HG02840 (cell line): Measurements from ENCODE around the gene TEDC1.

Experiments
- ATAC-seq: cut with Tn5 transposase; IDR thresholded peaks from one replicate; pipeline ENCODE4 v1.9.1; 2021; ENCODE audit warnings: mild to moderate bottlenecking, moderate library complexity, moderate number of reproducible peaks; ENCODE audit not compliant: unreplicated experiment, low FRiP score

The TEDC1 gene

DNA sequence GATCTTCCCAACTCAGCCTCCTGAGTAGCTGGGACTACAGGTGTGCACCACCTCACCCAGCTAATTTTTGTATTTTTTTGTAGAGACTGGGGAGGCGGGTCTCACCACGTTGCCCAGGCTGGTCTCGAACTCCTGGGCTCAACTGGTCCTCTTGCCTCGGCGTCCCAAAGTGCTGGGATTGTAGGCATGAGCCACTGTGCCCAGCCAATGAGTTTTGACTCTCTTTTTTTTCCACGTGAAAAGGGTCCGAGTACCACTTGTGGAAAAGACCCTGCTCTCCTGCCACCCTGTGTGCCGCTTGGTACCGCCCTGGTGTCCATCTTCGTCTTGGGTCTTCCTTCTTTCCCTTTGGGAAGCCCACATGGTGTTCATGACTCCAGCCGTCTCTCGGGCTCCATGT is 17.6 kb downstream of the TEDC1 start:
- ATAC-seq = no peak

DNA sequence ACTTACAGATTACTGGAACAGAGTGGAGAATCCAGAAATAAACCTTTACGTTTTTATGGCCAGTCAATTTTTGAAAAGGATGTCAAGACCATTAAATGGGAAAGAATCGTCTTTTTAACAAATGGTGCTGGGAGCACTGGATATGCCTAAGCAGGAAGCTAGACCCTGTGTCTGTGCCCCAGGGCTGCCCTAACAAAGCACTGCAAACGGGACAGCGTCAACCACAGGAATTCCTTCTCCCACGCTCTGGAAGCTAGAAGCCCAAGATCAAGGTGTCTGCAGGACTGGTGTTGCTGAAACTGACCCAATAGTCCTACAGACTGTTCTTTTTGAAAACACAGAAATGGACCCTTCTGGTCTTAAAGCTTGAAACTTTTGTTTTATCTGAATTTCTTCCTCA is 26.1 kb downstream of the TEDC1 start:
- no peak for ATAC-seq

DNA sequence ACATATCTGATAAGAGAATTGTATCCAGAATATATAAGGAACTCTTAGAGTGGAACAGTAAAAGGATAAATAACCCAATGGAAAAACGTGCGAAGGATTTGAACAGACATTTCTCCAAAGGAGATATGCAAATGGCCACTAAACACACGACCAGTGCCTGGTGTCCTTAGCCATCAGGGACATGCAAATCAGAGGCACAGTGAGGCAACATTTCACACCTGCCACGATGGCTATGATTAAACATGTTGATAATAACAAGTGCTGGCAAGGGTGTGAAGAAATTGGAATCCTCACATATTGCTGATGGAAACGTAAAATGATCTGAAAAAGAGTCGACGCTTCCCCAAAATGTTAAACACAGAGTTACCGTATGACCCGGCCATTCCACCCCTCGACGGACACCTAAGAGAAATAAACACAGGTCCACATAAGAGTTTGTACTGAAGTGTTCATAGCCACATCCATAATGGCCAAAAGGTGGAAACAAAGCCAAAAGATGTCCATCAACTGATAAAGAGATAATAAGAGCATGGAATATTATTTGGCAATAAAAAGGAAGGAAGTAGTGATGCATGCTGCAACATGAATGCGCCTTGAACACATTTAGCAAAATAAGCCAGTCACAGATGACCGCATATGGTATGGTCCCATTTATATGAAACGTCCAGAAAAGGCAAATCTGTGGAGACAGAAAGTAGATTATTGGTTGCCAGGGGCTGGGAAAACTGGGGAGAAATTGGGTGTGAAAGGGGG is 29.1 kb downstream of the TEDC1 start:
- no peak for ATAC-seq

DNA sequence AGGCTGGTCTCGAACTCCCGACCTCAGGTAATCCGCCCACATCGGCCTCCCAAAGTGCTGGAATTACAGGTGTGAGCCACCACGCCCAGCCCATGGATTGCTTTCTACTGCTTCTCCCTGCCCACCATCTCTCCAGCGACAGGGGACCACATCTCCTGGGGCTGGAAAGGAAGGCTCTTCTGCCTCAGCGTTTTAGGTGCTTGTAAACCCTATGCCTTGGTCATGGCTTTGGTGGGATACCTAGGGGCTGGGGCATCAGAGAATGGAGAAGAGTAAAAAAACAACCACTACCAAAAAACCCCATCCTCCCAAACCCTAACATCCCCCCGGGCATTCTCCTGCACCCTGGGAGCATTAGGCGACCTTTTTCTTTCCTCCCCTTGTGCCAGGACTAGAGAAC is 34.3 kb downstream of the TEDC1 start:
- ATAC-seq = no peak

DNA sequence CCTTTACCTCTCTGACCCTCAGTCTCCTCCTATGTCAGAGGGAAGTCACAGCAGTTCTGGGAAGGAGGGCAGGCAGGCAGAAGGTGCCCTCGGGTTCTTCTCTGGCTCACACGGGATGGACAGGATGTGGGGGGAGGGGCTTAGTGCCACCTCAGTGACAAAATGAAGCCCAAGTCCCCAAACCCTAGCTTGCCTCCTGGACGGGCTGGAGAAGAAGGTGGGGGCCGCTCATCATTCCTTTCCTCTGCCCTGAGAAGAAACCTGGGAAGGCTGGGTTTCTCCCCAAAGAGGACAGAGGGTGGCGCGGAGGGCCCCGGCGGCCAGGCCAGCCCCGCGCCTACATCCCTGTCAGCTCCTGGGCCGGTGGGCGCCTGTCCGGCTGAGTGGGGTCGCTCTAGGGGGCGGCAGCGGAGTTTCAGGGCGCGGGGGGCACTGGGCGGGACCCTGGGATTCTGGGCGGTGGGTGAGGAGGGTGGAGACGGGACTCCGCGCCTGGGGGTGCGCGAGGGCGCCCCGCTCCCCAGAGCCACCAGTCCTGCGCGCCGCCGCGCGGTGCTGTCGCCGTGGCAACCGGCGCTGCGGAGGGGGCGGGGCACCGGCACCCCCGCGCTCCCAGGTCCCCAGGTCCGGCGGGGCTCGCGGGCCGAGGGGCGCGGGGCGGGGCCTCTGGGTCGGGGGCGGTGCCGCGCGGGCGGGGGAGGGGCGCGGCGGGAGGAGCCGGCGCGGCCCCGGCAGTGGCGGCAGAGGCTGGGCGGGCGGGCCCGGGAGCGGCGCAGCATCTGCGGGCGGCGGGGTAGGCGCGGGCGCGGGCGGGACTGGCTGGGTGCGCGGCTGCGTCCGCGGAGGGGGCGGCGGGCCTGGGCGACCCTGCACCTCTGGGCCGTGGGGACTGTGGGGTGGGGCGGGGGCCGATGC is 35.1 kb downstream of the TEDC1 start, which contains the start of gene TMEM121:
TSS of gene TMEM121 (plus strand) at position 723 of the 915 bp plus-strand sequence. CDS start 2,252 bp downstream, outside the sequence.
- ATAC-seq = no peak

DNA sequence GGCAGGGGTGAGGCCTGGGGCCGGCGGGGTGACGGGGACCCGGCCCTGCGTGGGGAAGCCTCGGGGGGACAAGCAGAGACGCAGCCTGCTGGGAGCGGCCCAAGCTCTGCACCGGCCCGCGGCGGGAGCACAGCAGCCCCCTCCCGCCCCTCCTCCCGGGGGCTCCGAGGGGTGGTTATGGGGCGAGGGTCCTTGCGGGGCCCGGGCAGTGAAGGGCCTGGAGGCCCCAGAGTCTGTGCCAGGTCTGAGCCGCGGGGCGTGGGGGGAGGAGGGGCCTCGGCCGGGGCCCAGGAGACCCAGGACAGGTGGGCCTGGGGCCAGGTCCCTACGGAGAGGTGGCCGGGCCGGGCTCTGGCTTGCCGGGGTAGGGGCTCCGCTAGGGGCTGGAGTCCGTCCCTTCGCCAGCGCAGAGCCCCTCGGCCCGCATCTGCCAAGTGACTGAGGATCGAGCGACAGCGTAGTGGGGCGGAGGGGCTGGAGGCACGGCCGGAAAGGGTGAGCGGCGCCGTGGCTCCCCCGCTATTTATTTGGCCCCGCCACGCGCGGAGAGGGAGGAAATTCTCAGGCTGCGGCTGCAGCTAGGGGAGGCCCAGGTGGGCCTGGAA is 35.8 kb downstream of the TEDC1 start:
- no peak for ATAC-seq

DNA sequence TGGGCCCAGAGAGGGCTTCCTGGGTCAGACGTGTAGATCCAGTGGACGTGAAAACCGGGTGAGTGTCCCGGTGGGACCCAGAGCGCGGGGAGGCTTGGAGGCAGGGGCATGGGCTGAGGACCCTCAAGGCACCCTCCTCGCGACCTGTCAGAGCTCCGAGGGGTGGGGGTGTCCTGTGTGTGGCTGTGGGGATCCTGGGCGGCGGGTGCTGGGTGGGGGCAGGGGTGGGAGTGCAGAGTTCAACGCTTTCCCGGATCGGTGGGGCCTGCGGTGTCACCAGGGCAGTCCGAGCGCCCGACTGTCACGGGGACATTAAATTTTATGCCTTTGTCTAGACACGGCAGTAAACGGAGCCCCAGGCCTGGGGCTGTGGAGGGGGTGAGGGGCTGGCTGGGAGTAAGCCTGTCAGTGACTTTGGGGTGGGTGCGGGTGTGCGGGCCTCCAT is 36.4 kb downstream of the TEDC1 start:
- no peak for ATAC-seq

DNA sequence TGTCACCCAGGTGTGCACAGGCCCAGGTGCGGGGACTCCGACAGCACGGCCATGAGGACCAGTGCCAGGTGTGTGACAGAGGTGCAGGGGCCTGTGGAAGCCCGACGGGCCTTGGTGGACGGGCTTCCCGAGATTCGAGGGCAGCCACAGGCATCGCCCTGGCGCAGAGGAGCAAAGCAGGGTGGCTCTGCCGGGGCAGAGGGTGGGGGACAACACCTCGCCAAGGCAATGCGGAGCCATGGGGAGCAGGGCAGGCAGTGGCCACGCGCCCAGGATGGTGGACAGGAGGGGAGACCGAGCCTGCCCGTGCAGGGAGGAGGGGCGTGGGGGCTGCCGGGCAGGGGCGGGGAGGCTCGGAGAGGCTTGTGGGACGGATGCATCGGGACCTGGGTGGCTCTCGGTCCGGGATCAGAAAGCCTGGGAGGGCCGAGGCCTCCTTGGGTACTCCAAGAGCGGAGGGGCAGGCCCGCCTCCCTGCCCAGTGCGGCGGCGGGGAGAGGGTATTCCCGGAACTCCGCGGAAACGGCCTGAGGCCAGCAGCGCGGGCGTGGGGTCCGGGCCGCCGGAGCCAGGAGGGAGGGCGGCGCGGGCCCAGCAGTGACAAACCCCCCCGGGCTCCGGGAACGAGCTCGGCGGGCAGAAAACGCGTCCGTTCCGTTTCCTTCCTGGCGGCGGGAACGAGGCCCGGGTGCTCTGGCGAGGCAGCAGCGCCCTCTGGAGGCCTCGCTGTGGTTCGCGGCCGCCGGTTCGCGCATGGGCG is 37.0 kb downstream of the TEDC1 start:
- ATAC-seq = no peak

DNA sequence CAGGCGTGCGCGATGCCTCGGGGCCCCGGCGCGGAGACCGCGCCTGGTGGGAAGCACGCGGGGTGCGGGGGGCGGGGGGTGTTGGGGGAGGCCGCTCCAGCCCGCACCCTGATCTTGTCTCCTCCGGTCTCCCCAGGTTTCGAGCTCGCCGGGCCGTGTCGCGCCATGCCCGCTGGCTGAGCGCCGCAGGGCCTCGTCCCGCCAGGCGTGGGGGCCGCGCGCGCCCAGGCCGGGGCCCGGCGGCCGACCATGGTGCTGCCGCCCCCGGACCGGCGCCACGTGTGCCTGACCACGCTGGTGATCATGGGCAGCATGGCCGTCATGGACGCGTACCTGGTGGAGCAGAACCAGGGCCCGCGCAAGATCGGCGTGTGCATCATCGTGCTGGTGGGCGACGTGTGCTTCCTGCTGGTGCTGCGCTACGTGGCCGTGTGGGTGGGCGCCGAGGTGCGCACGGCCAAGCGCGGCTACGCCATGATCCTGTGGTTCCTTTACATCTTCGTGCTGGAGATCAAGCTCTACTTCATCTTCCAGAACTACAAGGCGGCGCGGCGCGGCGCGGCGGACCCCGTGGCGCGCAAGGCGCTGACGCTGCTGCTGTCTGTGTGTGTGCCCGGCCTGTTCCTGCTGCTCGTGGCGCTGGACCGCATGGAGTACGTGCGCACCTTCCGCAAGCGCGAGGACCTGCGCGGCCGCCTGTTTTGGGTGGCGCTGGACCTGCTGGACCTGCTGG is 37.7 kb downstream of the TEDC1 start:
- no peak for ATAC-seq

DNA sequence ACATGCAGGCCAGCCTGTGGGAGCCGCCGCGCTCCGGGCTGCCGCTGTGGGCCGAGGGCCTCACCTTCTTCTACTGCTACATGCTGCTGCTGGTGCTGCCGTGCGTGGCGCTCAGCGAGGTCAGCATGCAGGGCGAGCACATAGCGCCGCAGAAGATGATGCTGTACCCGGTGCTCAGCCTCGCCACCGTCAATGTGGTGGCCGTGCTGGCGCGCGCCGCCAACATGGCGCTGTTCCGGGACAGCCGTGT is 38.2 kb downstream of the TEDC1 start:
- ATAC-seq = no peak

DNA sequence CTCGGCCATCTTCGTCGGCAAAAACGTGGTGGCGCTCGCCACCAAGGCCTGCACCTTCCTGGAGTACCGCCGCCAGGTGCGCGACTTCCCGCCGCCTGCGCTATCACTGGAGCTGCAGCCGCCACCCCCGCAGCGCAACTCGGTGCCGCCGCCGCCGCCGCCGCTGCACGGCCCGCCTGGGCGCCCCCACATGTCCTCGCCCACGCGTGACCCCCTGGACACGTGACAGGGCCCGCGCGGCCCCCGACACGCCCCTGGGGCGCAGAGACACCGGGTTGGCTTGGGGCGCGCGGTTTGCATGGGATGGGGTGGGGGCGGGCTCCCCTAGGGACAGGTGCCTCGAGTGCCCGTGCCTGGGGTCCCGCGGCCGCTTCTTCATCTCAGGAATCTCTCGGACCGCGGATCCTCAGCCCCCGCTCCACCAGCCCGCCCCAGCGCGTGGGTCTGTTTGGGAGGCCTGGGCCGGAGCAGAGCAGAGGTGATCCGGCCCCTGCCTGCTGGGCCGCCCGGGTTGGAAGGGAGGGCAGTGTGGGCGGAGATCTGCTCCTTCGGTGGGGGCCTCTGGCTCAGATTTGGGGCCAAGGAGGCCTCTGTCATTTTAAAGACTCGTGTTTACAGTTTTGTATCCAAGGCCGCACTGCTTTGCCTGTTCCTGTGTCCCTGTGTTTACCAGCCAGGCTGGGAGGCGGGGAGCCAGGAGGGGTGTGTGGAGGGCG is 38.7 kb downstream of the TEDC1 start:
- ATAC-seq = no peak

DNA sequence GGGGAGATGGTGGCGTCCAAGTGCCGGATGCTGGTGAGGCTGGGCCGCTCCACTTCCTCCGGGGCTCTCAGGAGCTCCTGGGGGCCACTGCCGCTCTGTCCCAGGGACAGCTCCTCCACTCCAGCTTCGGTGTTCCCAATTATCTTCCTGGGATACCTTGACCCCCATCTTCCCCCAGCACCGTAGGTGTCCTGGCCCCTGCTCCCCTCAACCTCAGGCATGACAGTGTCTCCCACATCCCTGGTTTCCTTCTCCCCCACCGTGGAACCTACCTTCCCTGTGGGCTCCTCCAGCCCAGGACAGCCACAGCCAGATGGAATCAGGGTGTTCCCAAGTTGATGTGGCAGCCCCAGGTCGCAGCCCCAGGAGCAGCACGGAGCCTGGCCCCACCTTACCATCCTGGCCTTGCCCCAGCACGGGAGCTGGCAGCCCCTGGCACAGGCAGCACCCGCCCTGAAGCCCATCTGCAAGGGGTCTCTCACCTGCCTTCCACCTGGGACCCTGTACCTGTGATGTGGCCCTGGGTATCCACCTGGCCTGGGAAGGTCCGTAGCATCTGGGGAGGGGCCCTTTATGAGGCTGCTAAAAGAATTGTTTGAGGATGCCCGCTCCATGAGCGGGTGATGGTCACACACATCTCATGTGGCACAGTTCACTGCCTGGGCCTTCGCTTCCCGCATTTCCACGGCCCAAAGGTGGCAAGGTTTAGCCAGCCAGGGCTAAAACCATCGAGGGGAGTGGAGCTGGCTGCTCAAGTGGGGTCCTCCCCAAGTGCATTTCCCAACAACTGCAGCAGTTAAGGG is 39.4 kb downstream of the TEDC1 start:
- no peak for ATAC-seq

DNA sequence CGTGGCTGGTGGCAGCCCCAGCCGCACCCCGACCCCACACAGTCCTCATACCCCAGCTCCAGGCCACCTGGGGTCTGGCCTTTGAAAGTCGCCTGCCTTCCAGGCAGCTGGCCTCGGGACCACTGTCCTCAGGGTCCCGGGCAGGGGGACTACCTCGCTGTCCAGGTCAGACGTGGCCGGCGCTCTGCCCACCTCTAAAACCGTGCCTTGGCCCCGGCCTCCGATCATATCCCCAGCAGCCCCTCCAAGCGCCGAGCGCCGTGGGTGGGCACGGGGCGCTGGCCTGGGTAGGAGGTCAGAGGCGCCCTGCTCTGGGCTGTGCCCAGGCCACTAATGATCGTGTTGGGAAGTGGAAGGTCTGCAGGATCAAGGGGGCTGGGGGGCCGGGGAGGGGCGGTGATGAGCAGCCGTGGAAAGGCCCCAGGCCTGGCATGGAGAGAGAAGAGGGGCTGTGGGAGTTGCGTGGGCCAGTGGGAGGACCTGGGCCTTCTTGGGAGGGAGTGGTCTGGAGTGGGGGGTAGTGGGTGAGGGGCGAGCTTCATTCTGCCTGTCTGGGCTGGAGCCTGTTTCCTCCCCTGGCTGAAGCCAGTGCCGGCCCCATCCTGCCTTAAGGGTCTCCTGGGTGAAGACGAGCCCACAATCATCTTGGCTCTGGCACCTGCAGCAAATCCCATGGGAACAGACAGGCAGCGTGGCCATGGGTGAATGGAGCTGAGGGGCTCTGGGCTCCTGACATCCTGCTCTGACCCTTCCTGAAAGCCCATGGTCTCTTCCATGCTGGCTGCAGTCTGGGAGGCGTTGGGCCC is 40.2 kb downstream of the TEDC1 start:
- ATAC-seq = no peak

DNA sequence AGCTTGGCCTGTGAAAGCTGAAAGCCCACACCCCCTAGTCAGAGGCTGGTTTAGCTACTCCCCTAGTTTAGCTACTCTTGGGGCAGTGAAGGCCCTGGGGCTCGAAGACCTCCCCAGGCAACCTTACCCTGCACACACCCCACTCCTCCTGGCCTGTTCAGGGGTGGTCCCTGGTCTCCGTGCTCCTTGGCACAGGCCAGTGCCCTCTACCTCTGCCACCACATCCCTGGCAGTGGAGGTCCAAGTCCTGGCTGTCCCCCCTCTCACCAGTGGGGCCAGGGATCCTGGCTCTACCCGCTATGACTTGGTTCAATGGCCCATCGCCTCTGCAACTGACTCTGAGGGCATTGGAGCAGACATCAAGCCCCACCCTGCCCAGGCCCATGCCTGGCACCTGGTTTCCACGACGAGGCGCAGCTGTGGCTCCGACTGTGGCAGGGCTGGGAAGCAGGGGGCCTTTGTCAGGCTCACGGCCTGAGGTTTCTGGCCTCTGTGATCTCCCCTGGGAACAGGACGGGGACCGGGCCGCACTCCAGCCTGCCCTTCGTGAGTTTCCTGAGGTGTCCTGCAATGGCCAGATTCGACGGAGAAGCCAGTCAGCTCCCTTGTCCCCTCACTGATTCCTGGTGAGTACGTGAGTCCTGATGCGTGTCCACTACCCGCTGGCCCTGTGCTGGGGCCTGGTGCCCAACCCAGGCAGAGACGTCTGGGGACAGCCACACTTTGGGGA is 41.0 kb downstream of the TEDC1 start:
- ATAC-seq = no peak

DNA sequence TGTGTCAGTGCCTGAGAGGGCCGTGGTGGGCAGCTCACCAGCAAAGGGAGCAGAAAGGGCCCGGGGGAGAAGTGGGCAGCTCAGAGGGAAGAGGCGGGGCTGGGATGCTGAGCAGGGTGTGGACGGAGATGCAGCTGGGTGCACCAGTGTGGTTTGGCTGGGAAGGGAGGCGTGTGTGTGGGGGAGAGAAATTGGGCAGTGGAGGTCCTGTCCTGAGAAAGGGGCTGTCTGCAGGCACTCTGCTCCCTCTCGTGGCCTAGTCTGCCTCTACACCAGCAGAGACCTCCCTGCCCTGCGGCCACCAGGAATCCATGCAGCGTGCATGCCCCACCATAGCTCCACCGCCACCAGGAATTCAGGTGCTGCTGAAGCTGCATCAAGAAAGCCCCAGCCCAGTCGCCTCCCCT is 41.7 kb downstream of the TEDC1 start:
- ATAC-seq = no peak

DNA sequence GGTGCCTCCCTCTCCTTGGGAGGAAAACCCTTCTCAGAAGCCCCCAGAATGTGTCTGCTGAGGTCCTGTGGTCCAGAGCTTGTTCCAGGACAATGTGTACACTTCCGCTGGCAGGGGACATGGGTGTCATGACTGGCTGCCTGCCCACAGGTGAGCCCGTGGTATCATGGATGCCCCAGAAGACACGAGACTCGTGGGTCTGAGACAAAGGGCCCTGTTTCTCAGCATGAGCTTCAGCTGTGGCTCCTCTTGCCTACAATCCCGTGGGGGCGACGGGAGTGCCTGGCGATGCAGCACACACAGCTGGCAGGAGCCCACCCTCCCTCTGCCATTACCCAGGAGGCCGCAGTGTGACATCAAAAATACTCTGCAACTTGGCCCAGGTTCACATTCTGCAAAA is 42.3 kb downstream of the TEDC1 start:
- no peak for ATAC-seq

DNA sequence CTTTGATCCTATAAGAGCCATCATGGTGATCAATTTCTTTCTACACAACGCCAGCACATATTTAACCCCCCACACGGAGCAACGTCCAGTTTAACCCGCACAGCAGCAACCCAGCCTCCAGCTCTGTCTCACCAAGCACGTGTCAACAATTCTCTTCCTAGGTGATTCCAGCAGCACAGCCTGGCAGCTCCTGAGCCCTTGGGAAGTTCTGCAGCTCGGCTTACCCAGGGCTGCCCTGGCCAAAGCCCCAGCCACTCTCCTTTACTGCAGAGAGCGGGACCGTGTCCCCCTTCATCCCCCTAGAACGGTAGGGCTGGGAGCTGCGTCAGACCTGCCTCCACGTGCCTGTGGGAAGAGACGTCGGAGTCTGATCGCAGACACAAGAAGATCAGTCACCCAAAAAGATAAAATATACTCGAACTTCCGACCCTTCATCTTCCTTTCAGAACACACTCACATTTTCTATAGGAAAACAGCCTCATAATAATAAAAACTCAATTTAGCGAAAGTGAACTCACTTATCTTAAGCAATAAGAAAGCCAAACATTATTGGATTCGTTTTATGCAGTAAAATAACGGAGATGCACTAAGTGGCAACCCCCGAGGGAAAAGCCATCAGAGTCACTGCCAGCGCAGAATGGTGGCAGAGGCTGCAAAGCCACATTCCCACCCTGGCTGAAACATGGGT is 42.9 kb downstream of the TEDC1 start:
- ATAC-seq = no peak
